OCI-LY3 (cell line): ENCODE measurements around the gene STIM1.

Experiments
- H2AFZ ChIP-seq: fragments of 200-600, 300-600 bp; shearing (Covaris generic); 2 replicates; pipeline ENCODE4 v1.6.0; 2014; ENCODE audit warnings: antibody characterized with exemption, low read depth, low read length
- H3K27ac ChIP-seq: fragments of 200-600, 300-600 bp; sonication (generic); 2 replicates; pipeline ENCODE4 v1.5.1; 2014; ENCODE audit warnings: mild to moderate bottlenecking, low read length, moderate library complexity, mixed read lengths
- H3K27me3 ChIP-seq: fragments of 200-600, 300-600 bp; sonication (generic); 2 replicates; pipeline ENCODE4 v1.6.1; 2014; ENCODE audit warnings: low read depth, low read length, mixed read lengths
- H3K36me3 ChIP-seq: fragments of 200-600, 300-600 bp; sonication (generic); replicated peaks from 2 replicates; pipeline ENCODE3; 2014; ENCODE audit warnings: low read depth, low read length, mixed read lengths
- H3K4me1 ChIP-seq: fragments of 300-600, 200-600 bp; sonication (generic); 2 replicates; pipeline ENCODE4 v1.6.1; 2014; ENCODE audit warnings: low read length, mixed read lengths
- H3K4me2 ChIP-seq: fragments of 200-600, 300-600 bp; sonication (generic); 2 replicates; pipeline ENCODE4 v1.6.1; 2014; ENCODE audit warnings: low read length, mixed read lengths
- H3K4me3 ChIP-seq: fragments of 300-600, 200-600 bp; sonication (generic); 2 replicates; pipeline ENCODE4 v1.5.1; 2014; ENCODE audit warnings: antibody characterized with exemption, mild to moderate bottlenecking, low read length, moderate library complexity
- H3K79me2 ChIP-seq: fragments of 300-600, 200-600 bp; shearing (Covaris generic); 2 replicates; pipeline ENCODE4 v1.6.1; 2014; ENCODE audit warnings: mild to moderate bottlenecking, low read length, mixed read lengths
- H3K9ac ChIP-seq: fragments of 300-600, 200-600 bp; shearing (Covaris generic); 2 replicates; pipeline ENCODE4 v1.6.0; 2014; ENCODE audit warnings: mild to moderate bottlenecking, low read length, moderate library complexity
- H3K9me3 ChIP-seq: fragments of 200-600, 300-600 bp; shearing (Covaris generic); 2 replicates; pipeline ENCODE4 v1.6.1; 2014; ENCODE audit warnings: low read length, mixed read lengths; ENCODE audit not compliant: insufficient read depth
- H4K20me1 ChIP-seq: fragments of 200-600, 300-600 bp; sonication (generic); 2 replicates; pipeline ENCODE4 v1.6.1; 2016; ENCODE audit warnings: low read length, mixed read lengths; ENCODE audit not compliant: insufficient read depth
- CTCF ChIP-seq: fragments of 200-600, 300-600 bp; sonication (generic); IDR thresholded peaks from 2 replicates; pipeline ENCODE4 v1.5.1; 2014; ENCODE audit warnings: antibody characterized with exemption, low read length, low read depth
- EZH2phosphoT487 ChIP-seq: fragments of 200-600 bp; shearing (Covaris generic); IDR thresholded peaks from 2 replicates; pipeline ENCODE4 v1.6.1; 2018; ENCODE audit warnings: antibody characterized with exemption, mixed run types, low read depth

The STIM1 gene

GRCh38 chr11:4018641-4019040, 163.2 kb downstream of the STIM1 start:
- Histone ChIP-seq H3K4me2 (no peak overlapping the region), H4K20me1 (no peaks in the 10 kb centered on the region), H3K9ac (no peak overlapping the region), H3K9me3 (no peaks in the 10 kb centered on the region), H3K27ac (no peak overlapping the region), H3K36me3 (no peaks in the 10 kb centered on the region), H2AFZ (no peak overlapping the region), H3K27me3 (no peaks in the 10 kb centered on the region), H3K79me2 (no peaks in the 10 kb centered on the region), H3K4me3 (no peak overlapping the region), H3K4me1 (no peaks in the 10 kb centered on the region)
- no peak for TF ChIP-seq EZH2phosphoT487
- no peak for TF ChIP-seq CTCF

- no peaks in the 10 kb centered on the region for H4K20me1 ChIP-seq
- no peak overlapping the region for H3K27ac ChIP-seq
- H2AFZ ChIP-seq: no peak overlapping the region
- H3K9ac ChIP-seq: no peak overlapping the region
- no peak overlapping the region for H3K4me3 ChIP-seq
- no peaks in the 10 kb centered on the region for H3K79me2 ChIP-seq
- H3K9me3 ChIP-seq: no peaks in the 10 kb centered on the region
- no peaks in the 10 kb centered on the region for H3K4me1 ChIP-seq
- no peaks in the 10 kb centered on the region for H3K27me3 ChIP-seq
- peaks cover under 1% of the 10 kb centered on the region for H3K36me3 ChIP-seq
- no peak overlapping the region for H3K4me2 ChIP-seq
- TF ChIP-seq EZH2phosphoT487 (no peak), CTCF (no peak)
These were observed 164.4 kb downstream of the STIM1 start for GRCh38 chr11:4019891-4020290.

GRCh38 chr11:4022669-4023068, 167.2 kb downstream of the STIM1 start:
- Histone ChIP-seq H3K36me3 (peaks cover 13% of the 10 kb centered on the region), H2AFZ (no peak overlapping the region), H3K27ac (no peak overlapping the region), H4K20me1 (no peaks in the 10 kb centered on the region), H3K27me3 (no peaks in the 10 kb centered on the region), H3K4me3 (no peak overlapping the region), H3K4me2 (no peak overlapping the region), H3K79me2 (no peaks in the 10 kb centered on the region), H3K9me3 (no peaks in the 10 kb centered on the region), H3K9ac (no peak overlapping the region), H3K4me1 (no peaks in the 10 kb centered on the region)
- no peak for TF ChIP-seq CTCF
- no peak for TF ChIP-seq EZH2phosphoT487

GRCh38 chr11:4025248-4025966, 169.9 kb downstream of the STIM1 start:
- H4K20me1 ChIP-seq: no peaks in the 10 kb centered on the region
- no peak overlapping the region for H3K4me3 ChIP-seq
- no peaks in the 10 kb centered on the region for H3K27me3 ChIP-seq
- H3K9ac ChIP-seq: no peak overlapping the region
- no peaks in the 10 kb centered on the region for H3K79me2 ChIP-seq
- no peak overlapping the region for H2AFZ ChIP-seq
- H3K9me3 ChIP-seq: no peaks in the 10 kb centered on the region
- H3K4me2 ChIP-seq: no peak overlapping the region
- no peak overlapping the region for H3K27ac ChIP-seq
- TF ChIP-seq CTCF (no peak), EZH2phosphoT487 (no peak)
- no peaks in the 10 kb centered on the region for H3K4me1 ChIP-seq
- H3K36me3 ChIP-seq: peaks cover 13% of the 10 kb centered on the region
